GM20000 (cell line): ENCODE results near the gene BTBD9.

Experiments
- DNase-seq: peaks from one replicate; pipeline ENCODE4 v3.0.0; 2012; ENCODE audit warnings: low spot score
- TF ChIP-seq, protein P1 (sequence below): IDR thresholded peaks from 2 replicates; pipeline ENCODE4 v1.5.1; 2012; ENCODE audit warnings: mild to moderate bottlenecking, control low read depth; ENCODE audit errors: extremely low read depth, missing control alignments

The BTBD9 gene

GRCh38 chr6:38162493-38163185 lies 477.1 kb downstream of the BTBD9 start:
- TF ChIP-seq, protein P1, sequence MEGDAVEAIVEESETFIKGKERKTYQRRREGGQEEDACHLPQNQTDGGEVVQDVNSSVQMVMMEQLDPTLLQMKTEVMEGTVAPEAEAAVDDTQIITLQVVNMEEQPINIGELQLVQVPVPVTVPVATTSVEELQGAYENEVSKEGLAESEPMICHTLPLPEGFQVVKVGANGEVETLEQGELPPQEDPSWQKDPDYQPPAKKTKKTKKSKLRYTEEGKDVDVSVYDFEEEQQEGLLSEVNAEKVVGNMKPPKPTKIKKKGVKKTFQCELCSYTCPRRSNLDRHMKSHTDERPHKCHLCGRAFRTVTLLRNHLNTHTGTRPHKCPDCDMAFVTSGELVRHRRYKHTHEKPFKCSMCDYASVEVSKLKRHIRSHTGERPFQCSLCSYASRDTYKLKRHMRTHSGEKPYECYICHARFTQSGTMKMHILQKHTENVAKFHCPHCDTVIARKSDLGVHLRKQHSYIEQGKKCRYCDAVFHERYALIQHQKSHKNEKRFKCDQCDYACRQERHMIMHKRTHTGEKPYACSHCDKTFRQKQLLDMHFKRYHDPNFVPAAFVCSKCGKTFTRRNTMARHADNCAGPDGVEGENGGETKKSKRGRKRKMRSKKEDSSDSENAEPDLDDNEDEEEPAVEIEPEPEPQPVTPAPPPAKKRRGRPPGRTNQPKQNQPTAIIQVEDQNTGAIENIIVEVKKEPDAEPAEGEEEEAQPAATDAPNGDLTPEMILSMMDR: no peak
- no peak for DNase-seq

- no peak for DNase-seq
- TF ChIP-seq, protein P1: no peak
These were observed 477.8 kb downstream of the BTBD9 start for GRCh38 chr6:38161754-38162492.

GRCh38 chr6:38161331-38161730 lies 478.4 kb downstream of the BTBD9 start:
- DNase-seq: no peak
- TF ChIP-seq, protein P1: no peak

GRCh38 chr6:38160831-38161230 lies 478.9 kb downstream of the BTBD9 start:
- TF ChIP-seq, protein P1: no peak
- DNase-seq: no peak

- TF ChIP-seq, protein P1: no peak
- DNase-seq: no peak
These were observed 480.1 kb downstream of the BTBD9 start for GRCh38 chr6:38159596-38159995.

GRCh38 chr6:38158762-38159350 lies 480.9 kb downstream of the BTBD9 start:
- no peak for DNase-seq
- TF ChIP-seq, protein P1: no peak

GRCh38 chr6:38157905-38158304 lies 481.8 kb downstream of the BTBD9 start:
- TF ChIP-seq, protein P1: no peak
- DNase-seq: no peak
